Vagina (tissue), 2 donors: Measurements from ENCODE around the gene FBXL17. TPM values are rescaled to one million over a fixed set of nuclear protein-coding genes. Genes with fewer than 3 reads are reported as not detected.

Source experiments
- DNase-seq, 2 donors: peaks; one replicate each; pipeline ENCODE4 v3.0.0-alpha.2; 2017; ENCODE audit errors: extremely low spot score in 2 of 2
- H3K27ac ChIP-seq: fragments of 200-600 bp; sonication (generic); one replicate; pipeline ENCODE4 v1.5.1; 2019
- H3K27me3 ChIP-seq: fragments of 200-600 bp; sonication (generic); one replicate; pipeline ENCODE4 v1.5.1; 2019
- H3K36me3 ChIP-seq, 2 donors: fragments of 200-600 bp; sonication (generic); one replicate each; pipeline ENCODE4 v1.5.1; 2017 to 2019
- H3K4me1 ChIP-seq: fragments of 200-600 bp; sonication (generic); one replicate; pipeline ENCODE4 v1.5.1; 2019
- H3K4me3 ChIP-seq, 2 donors: fragments of 200-600 bp; sonication (generic); 1 replicate in 1 of 2; 2 replicates in 1 of 2; pipeline ENCODE4 v1.5.1; 2016 to 2019
- H3K9me3 ChIP-seq: fragments of 200-600 bp; sonication (generic); one replicate; pipeline ENCODE4 v1.5.1; 2019
- POLR2A ChIP-seq, 2 donors: fragments of 450-650 bp; IDR thresholded peaks; one replicate each; pipeline ENCODE4 v1.6.1; 2017; ENCODE audit warnings: antibody characterized with exemption in 2 of 2, mild to moderate bottlenecking in 2 of 2, moderate library complexity in 2 of 2
- POLR2AphosphoS5 ChIP-seq, 2 donors: sonication (generic); formaldehyde crosslinking; IDR thresholded peaks; one replicate each; pipeline ENCODE4 v1.9.0; 2017; ENCODE audit warnings: antibody characterized with exemption in 2 of 2, mild to moderate bottlenecking in 2 of 2, low read depth in 1 of 2; ENCODE audit not compliant: insufficient read depth in 1 of 2
- intact Hi-C: fragments of 100-400 bp; cut with DNase I; formaldehyde crosslinking; loops from one replicate; pipeline ENCODE4 v1.15.1; 2023
- small RNA-seq: library from RNA; depleted of rRNA; stranded (forward); fragments of <200 nt; gene quantifications from one replicate; pipeline ENCODE3, GENCODE V24; 2016
- total RNA-seq: library from RNA; depleted of rRNA; stranded (reverse); fragments of >200 nt; gene quantifications from one replicate; pipeline ENCODE4 v1.2.3, GENCODE V29; 2016
- TF ChIP-seq, protein P1 (sequence below), 3 experiments: fragments of 450-650 bp in 2 of 3; fragments of 200-600 bp in 1 of 3; sonication (generic) in 1 of 3; IDR thresholded peaks; one replicate each; pipeline ENCODE4 v1.5.1; 2017 to 2019; ENCODE audit warnings: antibody characterized with exemption in 3 of 3, mild to moderate bottlenecking in 2 of 3, moderate library complexity in 2 of 3

Gene FBXL17
- total RNA-seq, 1 donor from 2014 or later, result 15.0 TPM

DNA sequence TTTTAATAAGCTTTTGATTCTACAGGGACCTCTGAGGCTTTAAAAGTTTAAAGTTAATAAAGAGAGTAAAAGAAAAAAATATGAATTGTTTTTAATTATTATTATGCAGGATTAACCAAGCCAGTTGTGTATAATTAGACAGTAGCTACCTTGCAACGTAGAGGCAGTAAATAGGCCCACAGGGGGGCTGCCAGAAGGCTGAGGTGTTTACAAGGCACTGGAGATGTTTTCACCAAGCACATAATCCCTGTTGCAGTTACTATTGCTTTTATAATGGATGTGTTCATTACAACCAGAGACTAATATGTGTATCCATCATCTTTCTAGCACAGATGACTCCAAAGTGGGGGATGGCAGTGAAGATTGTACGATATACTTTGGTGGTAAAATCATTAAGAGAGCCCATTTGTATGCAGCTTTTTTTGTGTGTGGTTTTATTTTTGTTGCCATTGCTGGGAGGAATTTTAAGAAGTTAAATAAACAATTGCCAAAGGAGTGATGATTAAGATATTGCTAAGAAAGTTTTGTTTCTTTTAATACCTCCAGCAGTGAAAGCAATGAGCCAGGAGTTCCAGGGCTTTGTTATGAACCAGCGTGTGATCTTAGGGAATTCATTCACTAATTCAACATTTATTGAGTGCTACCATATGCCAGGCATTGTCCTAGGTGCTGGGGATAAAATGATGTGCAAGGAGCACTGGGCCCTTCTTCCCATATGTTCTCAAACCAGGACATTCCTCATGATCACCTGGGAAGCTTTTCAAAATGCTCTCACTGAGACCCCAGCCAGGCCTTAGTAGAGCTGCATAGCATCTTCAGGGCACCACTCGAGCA is 572.5 kb downstream of the FBXL17 start:
- Histone ChIP-seq H3K27ac (no peak overlapping the region), H3K36me3 (no peaks in the 10 kb centered on the region), H3K4me3 (no peak overlapping the region), H3K9me3 (no peaks in the 10 kb centered on the region), H3K4me1 (no peaks in the 10 kb centered on the region), H3K27me3 (no peaks in the 10 kb centered on the region)
- no peak for TF ChIP-seq POLR2A (IDR thresholded peaks at IDR 0.05)
- no peak for TF ChIP-seq POLR2AphosphoS5 (IDR thresholded peaks at IDR 0.05; ENCODE audit: insufficient read depth in 1 of 2, low read depth in 1 of 2)
- TF ChIP-seq, protein P1, sequence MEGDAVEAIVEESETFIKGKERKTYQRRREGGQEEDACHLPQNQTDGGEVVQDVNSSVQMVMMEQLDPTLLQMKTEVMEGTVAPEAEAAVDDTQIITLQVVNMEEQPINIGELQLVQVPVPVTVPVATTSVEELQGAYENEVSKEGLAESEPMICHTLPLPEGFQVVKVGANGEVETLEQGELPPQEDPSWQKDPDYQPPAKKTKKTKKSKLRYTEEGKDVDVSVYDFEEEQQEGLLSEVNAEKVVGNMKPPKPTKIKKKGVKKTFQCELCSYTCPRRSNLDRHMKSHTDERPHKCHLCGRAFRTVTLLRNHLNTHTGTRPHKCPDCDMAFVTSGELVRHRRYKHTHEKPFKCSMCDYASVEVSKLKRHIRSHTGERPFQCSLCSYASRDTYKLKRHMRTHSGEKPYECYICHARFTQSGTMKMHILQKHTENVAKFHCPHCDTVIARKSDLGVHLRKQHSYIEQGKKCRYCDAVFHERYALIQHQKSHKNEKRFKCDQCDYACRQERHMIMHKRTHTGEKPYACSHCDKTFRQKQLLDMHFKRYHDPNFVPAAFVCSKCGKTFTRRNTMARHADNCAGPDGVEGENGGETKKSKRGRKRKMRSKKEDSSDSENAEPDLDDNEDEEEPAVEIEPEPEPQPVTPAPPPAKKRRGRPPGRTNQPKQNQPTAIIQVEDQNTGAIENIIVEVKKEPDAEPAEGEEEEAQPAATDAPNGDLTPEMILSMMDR (IDR thresholded peaks at IDR 0.05), result no peak
- DNase-seq, result no peak
- intact Hi-C loops, result no loop called here

Small RNA genes lying within 50 kb of the gene (small RNA-seq; reads per million reads assigned to genes)
- not detected for gene RN7SKP122
